HepG2 (cell line): ENCODE measurements around the gene WDR37. TPM values are rescaled to one million over a fixed set of nuclear protein-coding genes. Genes with fewer than 3 reads are reported as not detected.
A peak's percentile ranks its signal among the peaks of the same experiment; 100 is the strongest.

Experiments
- CENPT ChIP-seq: sonication (generic); formaldehyde crosslinking; IDR thresholded peaks from 2 replicates; pipeline ENCODE4 v1.8.0; 2022; ENCODE audit warnings: low read depth, mild to moderate bottlenecking, moderate library complexity, missing genetic modification reagents
- FOXJ3 ChIP-seq: sonication (generic); formaldehyde crosslinking; IDR thresholded peaks from 2 replicates; pipeline ENCODE4 v1.4.0; 2020; ENCODE audit warnings: missing genetic modification reagents, mild to moderate bottlenecking, borderline replicate concordance
- FUBP1 ChIP-seq: sonication (generic); formaldehyde crosslinking; IDR thresholded peaks from 2 replicates; pipeline ENCODE4 v1.5.1; 2020; ENCODE audit warnings: missing genetic modification reagents, mild to moderate bottlenecking, borderline replicate concordance
- JUN ChIP-seq: sonication (generic); formaldehyde crosslinking; IDR thresholded peaks from 2 replicates; pipeline ENCODE4 v1.4.0; 2020; ENCODE audit warnings: mild to moderate bottlenecking, missing genetic modification reagents
- KDM3A ChIP-seq: IDR thresholded peaks from 2 replicates; pipeline ENCODE4 v1.6.1; 2018; ENCODE audit warnings: low read depth, missing compliant biosample characterization
- MED8 ChIP-seq: sonication (generic); formaldehyde crosslinking; IDR thresholded peaks from 2 replicates; pipeline ENCODE4 v1.8.1; 2023; ENCODE audit warnings: mild to moderate bottlenecking, missing genetic modification reagents; ENCODE audit not compliant: insufficient replicate concordance
- PCBP2 ChIP-seq: fragments of 200-400 bp; formaldehyde crosslinking; optimal IDR thresholded peaks from 2 replicates; pipeline ENCODE3; 2018; ENCODE audit warnings: low read length, low read depth; ENCODE audit not compliant: poor library complexity, severe bottlenecking
- RFX1 ChIP-seq: fragments of 450-650 bp; IDR thresholded peaks from 2 replicates; pipeline ENCODE4 v1.6.1; 2017
- SMARCC2 ChIP-seq: fragments of 450-650 bp; IDR thresholded peaks from 2 replicates; pipeline ENCODE4 v1.6.1; 2017; ENCODE audit warnings: antibody characterized with exemption, mild to moderate bottlenecking
- SNAPC2 ChIP-seq: sonication (generic); formaldehyde crosslinking; IDR thresholded peaks from 2 replicates; pipeline ENCODE4 v1.8.1; 2022; ENCODE audit warnings: mild to moderate bottlenecking, missing genetic modification reagents
- SRSF9 ChIP-seq: fragments of 200-400 bp; formaldehyde crosslinking; IDR thresholded peaks from 2 replicates; pipeline ENCODE4 v1.6.1; 2018; ENCODE audit warnings: borderline replicate concordance, mild to moderate bottlenecking, low read depth, low read length; ENCODE audit not compliant: insufficient read depth, poor library complexity, severe bottlenecking
- TERF1 ChIP-seq: sonication (generic); formaldehyde crosslinking; IDR thresholded peaks from 2 replicates; pipeline ENCODE4 v1.8.0; 2022; ENCODE audit warnings: mild to moderate bottlenecking, missing genetic modification reagents, moderate library complexity
- XBP1 ChIP-seq: sonication (generic); formaldehyde crosslinking; IDR thresholded peaks from 2 replicates; pipeline ENCODE4 v1.5.0; 2020; ENCODE audit warnings: missing genetic modification reagents
- XRCC5 ChIP-seq: fragments of 200-400 bp; formaldehyde crosslinking; optimal IDR thresholded peaks from 2 replicates; pipeline ENCODE3; 2017; ENCODE audit warnings: mild to moderate bottlenecking, low read length
- ZBTB26 ChIP-seq: IDR thresholded peaks from 2 replicates; pipeline ENCODE4 v1.6.1; 2016; ENCODE audit warnings: missing compliant biosample characterization, missing genetic modification reagents, borderline replicate concordance
- ZFP1 ChIP-seq: IDR thresholded peaks from 2 replicates; pipeline ENCODE4 v1.6.1; 2016
- ZNF235 ChIP-seq: sonication (generic); formaldehyde crosslinking; IDR thresholded peaks from 2 replicates; pipeline ENCODE4 v1.8.1; 2023; ENCODE audit warnings: mild to moderate bottlenecking, missing genetic modification reagents, borderline replicate concordance
- ZNF256 ChIP-seq: sonication (generic); formaldehyde crosslinking; conservative IDR thresholded peaks from 2 replicates; pipeline ENCODE4 v1.4.0; 2020; ENCODE audit warnings: missing genetic modification reagents
- ZNF343 ChIP-seq: sonication (generic); formaldehyde crosslinking; IDR thresholded peaks from 2 replicates; pipeline ENCODE4 v1.4.0; 2020; ENCODE audit warnings: mild to moderate bottlenecking, missing genetic modification reagents
- ZNF382 ChIP-seq: sonication (generic); formaldehyde crosslinking; IDR thresholded peaks from 2 replicates; pipeline ENCODE4 v1.5.0; 2020; ENCODE audit warnings: missing genetic modification reagents, mild to moderate bottlenecking, borderline replicate concordance
- ZNF607 ChIP-seq: sonication (generic); formaldehyde crosslinking; IDR thresholded peaks from 2 replicates; pipeline ENCODE4 v1.5.1; 2020; ENCODE audit warnings: missing genetic modification reagents, mild to moderate bottlenecking, borderline replicate concordance
- polyA plus RNA-seq, 8 experiments: library from polyadenylated mRNA; depleted of rRNA in 3 of 8; stranded (reverse) in 7 of 8; unstranded in 1 of 8; fragments of >200 nt; fragmentation: Illumina TruSeq in 4 of 8; extraction: Trizol in 4 of 8; gene quantifications; 2 replicates each; pipeline versions ENCODE4 v1.2.1 to v1.2.3, GENCODE V29; 2011 to 2016; ENCODE audit warnings: low read depth in 4 of 8, missing spikeins in 1 of 8, mixed read lengths in 1 of 8; ENCODE audit not compliant: insufficient read depth in 1 of 8
- total RNA-seq, 5 experiments: library from RNA; depleted of rRNA; stranded (reverse); fragments of >200 nt; fragmentation: Illumina TruSeq; extraction: Trizol; gene quantifications; 2 replicates each; pipeline ENCODE4 v1.2.3, GENCODE V29; 2016; ENCODE audit warnings: low read depth in 1 of 5
- TF ChIP-seq, protein P1 (sequence below): IDR thresholded peaks from 2 replicates; pipeline ENCODE4 v1.6.1; 2016; ENCODE audit warnings: low read depth, control low read depth
- TF ChIP-seq, protein P2 (sequence below): sonication (generic); formaldehyde crosslinking; IDR thresholded peaks from 2 replicates; pipeline ENCODE4 v1.5.0; 2020; ENCODE audit warnings: missing genetic modification reagents

Gene WDR37
- total and polyA plus RNA-seq, 2 of the 13 experiments (the other 11 are each of a cell fraction or from before 2014, with no cell fraction given): 5.9 to 7.5 TPM

DNA sequence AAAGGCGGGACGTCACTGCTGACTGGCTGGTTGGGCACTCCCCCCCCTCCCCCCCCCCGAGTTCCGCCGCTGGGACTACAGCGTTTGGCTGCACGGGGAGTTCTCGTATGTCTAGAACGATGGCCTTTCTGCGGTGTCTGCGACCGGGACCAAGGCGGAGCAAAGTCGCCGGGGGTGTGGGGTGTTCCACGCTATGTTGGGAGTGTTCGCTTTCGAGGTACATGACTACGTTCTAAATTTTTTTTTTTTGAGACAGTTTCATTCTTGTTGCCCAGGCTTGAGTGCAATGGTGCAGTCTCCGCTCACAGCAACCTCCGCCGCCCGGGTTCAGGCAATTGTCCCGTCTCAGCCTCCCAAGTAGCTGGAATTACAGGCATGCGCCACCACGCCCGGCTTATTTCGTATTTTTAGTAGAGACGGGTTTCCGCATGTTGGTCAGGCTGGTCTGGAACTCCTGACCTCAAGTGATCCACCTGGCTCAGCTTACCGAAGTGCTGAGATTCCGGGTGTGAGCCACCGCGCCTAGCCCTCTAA lies 6.7 kb upstream of the WDR37 start (continued):
- TF ChIP-seq ZNF256 (CRISPR knock-in tag): no peak
- 0 out of 2 replicates have a peak, but pooled peaks have one; percentile 11 for TF ChIP-seq FOXJ3 (CRISPR knock-in tag)
- TF ChIP-seq JUN (CRISPR knock-in tag): no peak
- TF ChIP-seq ZFP1 (CRISPR knock-in tag): no peak
- no peak for TF ChIP-seq TERF1 (CRISPR knock-in tag)
- TF ChIP-seq SMARCC2: no peak
- TF ChIP-seq MED8: peak; percentile 5
- TF ChIP-seq, protein P1, sequence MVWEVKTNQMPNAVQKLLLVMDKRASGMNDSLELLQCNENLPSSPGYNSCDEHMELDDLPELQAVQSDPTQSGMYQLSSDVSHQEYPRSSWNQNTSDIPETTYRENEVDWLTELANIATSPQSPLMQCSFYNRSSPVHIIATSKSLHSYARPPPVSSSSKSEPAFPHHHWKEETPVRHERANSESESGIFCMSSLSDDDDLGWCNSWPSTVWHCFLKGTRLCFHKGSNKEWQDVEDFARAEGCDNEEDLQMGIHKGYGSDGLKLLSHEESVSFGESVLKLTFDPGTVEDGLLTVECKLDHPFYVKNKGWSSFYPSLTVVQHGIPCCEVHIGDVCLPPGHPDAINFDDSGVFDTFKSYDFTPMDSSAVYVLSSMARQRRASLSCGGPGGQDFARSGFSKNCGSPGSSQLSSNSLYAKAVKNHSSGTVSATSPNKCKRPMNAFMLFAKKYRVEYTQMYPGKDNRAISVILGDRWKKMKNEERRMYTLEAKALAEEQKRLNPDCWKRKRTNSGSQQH (CRISPR knock-in tag): 0 out of 2 replicates have a peak, but pooled peaks have one; percentile 9
- no peak for TF ChIP-seq ZNF235 (CRISPR knock-in tag)
- TF ChIP-seq SNAPC2: no peak
- TF ChIP-seq ZNF343 (CRISPR knock-in tag): no peak; the same call in 1 of the 2 replicates
- TF ChIP-seq KDM3A: no peak
- TF ChIP-seq XRCC5: no peak
- 0 out of 2 replicates have a peak, but pooled peaks have one; percentile 17 for TF ChIP-seq FUBP1 (CRISPR knock-in tag)
- TF ChIP-seq ZNF607: no peak
- no peak for TF ChIP-seq ZBTB26 (CRISPR knock-in tag)
- no peak for TF ChIP-seq RFX1
- TF ChIP-seq, protein P2, sequence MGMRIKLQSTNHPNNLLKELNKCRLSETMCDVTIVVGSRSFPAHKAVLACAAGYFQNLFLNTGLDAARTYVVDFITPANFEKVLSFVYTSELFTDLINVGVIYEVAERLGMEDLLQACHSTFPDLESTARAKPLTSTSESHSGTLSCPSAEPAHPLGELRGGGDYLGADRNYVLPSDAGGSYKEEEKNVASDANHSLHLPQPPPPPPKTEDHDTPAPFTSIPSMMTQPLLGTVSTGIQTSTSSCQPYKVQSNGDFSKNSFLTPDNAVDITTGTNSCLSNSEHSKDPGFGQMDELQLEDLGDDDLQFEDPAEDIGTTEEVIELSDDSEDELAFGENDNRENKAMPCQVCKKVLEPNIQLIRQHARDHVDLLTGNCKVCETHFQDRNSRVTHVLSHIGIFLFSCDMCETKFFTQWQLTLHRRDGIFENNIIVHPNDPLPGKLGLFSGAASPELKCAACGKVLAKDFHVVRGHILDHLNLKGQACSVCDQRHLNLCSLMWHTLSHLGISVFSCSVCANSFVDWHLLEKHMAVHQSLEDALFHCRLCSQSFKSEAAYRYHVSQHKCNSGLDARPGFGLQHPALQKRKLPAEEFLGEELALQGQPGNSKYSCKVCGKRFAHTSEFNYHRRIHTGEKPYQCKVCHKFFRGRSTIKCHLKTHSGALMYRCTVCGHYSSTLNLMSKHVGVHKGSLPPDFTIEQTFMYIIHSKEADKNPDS (CRISPR knock-in tag): no peak
- TF ChIP-seq CENPT (CRISPR knock-in tag): 0 out of 2 replicates have a peak, but pooled peaks have one; percentile 47
- TF ChIP-seq XBP1 (CRISPR knock-in tag): no peak
- TF ChIP-seq ZNF382 (CRISPR knock-in tag): no peak
- TF ChIP-seq PCBP2: no peak
- TF ChIP-seq SRSF9: no peak
